GM12891 (cell line): ENCODE results near the gene TBXT.

Experiments used
- PAX5 ChIP-seq: IDR thresholded peaks from 2 replicates; pipeline ENCODE4 v1.6.1; 2011; ENCODE audit warnings: low read length, moderate library complexity, mild to moderate bottlenecking; ENCODE audit not compliant: insufficient read depth, severe bottlenecking
- POLR2A ChIP-seq: IDR thresholded peaks from 2 replicates; pipeline ENCODE4 v1.6.1; 2011; ENCODE audit warnings: low read depth, low read length, control low read depth
- POLR2AphosphoS5 ChIP-seq: IDR thresholded peaks from 2 replicates; pipeline ENCODE4 v1.6.1; 2011; ENCODE audit warnings: low read depth, low read length, control low read depth
- TAF1 ChIP-seq: IDR thresholded peaks from 2 replicates; pipeline ENCODE4 v1.6.1; 2011; ENCODE audit warnings: low read depth, low read length, control low read depth

- no peak for TF ChIP-seq POLR2A
- TF ChIP-seq POLR2AphosphoS5 = no peak
- no peak for TF ChIP-seq TAF1
- TF ChIP-seq PAX5 = no peak
Observed at GRCh38 chr6:166192557-166192956, 24.9 kb upstream of the TBXT start.
